ENCODE results near the gene VASN. TPM values are rescaled to one million over a fixed set of nuclear protein-coding genes. Genes with fewer than 3 reads are reported as not detected.

Gene VASN
- total and polyA plus RNA-seq, 9 of the 15 experiments (the other 6 are each of a cell fraction or from before 2014, with no cell fraction given), result 0.01 to 2.5 (median 0.41) TPM; not detected in 1

DNA sequence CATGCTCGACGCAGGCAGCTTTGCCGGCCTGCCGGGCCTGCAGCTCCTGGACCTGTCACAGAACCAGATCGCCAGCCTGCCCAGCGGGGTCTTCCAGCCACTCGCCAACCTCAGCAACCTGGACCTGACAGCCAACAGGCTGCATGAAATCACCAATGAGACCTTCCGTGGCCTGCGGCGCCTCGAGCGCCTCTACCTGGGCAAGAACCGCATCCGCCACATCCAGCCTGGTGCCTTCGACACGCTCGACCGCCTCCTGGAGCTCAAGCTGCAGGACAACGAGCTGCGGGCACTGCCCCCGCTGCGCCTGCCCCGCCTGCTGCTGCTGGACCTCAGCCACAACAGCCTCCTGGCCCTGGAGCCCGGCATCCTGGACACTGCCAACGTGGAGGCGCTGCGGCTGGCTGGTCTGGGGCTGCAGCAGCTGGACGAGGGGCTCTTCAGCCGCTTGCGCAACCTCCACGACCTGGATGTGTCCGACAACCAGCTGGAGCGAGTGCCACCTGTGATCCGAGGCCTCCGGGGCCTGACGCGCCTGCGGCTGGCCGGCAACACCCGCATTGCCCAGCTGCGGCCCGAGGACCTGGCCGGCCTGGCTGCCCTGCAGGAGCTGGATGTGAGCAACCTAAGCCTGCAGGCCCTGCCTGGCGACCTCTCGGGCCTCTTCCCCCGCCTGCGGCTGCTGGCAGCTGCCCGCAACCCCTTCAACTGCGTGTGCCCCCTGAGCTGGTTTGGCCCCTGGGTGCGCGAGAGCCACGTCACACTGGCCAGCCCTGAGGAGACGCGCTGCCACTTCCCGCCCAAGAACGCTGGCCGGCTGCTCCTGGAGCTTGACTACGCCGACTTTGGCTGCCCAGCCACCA, 9.7 kb downstream of the VASN start:
- in situ Hi-C loops (cut with MboI) (no loop called here), intact Hi-C loops (cut with micrococcal nuclease) (no loop called here)
- Histone ChIP-seq H4K20me1 (replicated peaks; ENCODE audit: control insufficient read depth, insufficient read depth, low read length) (no peaks in the 10 kb centered on the region), H3K9me3 (replicated peaks; ENCODE audit: control insufficient read depth, insufficient read depth, low read depth, low read length) (no peaks in the 10 kb centered on the region), H3K79me2 (ENCODE audit: control insufficient read depth, insufficient read depth, low read length) (no peaks in the 10 kb centered on the region), H3K36me3 (ENCODE audit: control insufficient read depth, insufficient read depth, low read length) (peaks cover 44% of the 10 kb centered on the region; the same call in 1 of the 3 replicates), H3K4me2 (ENCODE audit: insufficient read depth, low read length) (no peak overlapping the region), H3K27me3 (ENCODE audit: control insufficient read depth in 2 of 2, insufficient read depth in 2 of 2, low read length in 2 of 2) (no peaks in the 10 kb centered on the region), H2AFZ (ENCODE audit: low read depth, low read length) (no peak overlapping the region), H3K4me3 (no peak overlapping the region), H3K9me1 (ENCODE audit: control insufficient read depth, insufficient read depth, low read length) (no peaks in the 10 kb centered on the region), H3K9ac (ENCODE audit: insufficient read depth in 1 of 2, low read depth in 2 of 2, low read length in 2 of 2) (peak overlapping the region in 1 of 2 experiments; percentile 45; a peak in 1 of 4 replicates), H3K4me1 (replicated peaks in 1 of 2; ENCODE audit: control insufficient read depth in 2 of 2, insufficient read depth in 2 of 2, low read length in 2 of 2) (peaks cover 7 to 53% of the 10 kb centered on the region in 2 experiments; a peak in 4 of 5 replicates), H3K27ac (ENCODE audit: extremely low read depth, low read depth, low read length) (no peak overlapping the region)
- FAIRE-seq (no peak), ATAC-seq (no peak), DNase-seq (ENCODE audit: extremely low read depth in 1 of 4, low spot score in 3 of 4) (peak in 2 of 4 experiments; percentile 15)
- 95% methylated on average over 41 of the region's 59 CpGs for WGBS (ENCODE audit: insufficient coverage, low coverage, missing lambda C conversion rate)
- ChIA-PET POLR2A (interaction anchor here (0.6 to 1.9 kb wide), 7 partner anchors 8 to 503 kb away, joined by 3 to 9 read pairs (median 3); partner anchors contain the start of gene TFAP4), CTCF (ENCODE audit: low intra/inter-chr PET ratio) (no interaction called here)
- no TSS peak for BruUV-seq (replicated peaks)
- TF ChIP-seq NBN (IDR thresholded peaks at IDR 0.05; ENCODE audit: low read depth) (no peak), ZBTB8A (IDR thresholded peaks at IDR 0.05; ENCODE audit: partially characterized antibody) (no peak), FOXK2 (conservative IDR thresholded peaks at IDR 0.05 in 1 of 2, IDR thresholded peaks at IDR 0.05 in 1 of 2; ENCODE audit: low read depth in 2 of 2) (no peak), OTX1 (CRISPR knock-in tag; IDR thresholded peaks at IDR 0.05) (no peak), MTA3 (IDR thresholded peaks at IDR 0.05; ENCODE audit: borderline replicate concordance) (no peak), NR2C2 (CRISPR knock-in tag; IDR thresholded peaks at IDR 0.05) (no peak), NR2C2 (tag; IDR thresholded peaks at IDR 0.05) (no peak), CEBPB (tag; IDR thresholded peaks at IDR 0.05) (peak; percentile 62; the same call in 1 of the 2 replicates), CAMTA2 (CRISPR knock-in tag; conservative IDR thresholded peaks at IDR 0.05) (no peak), ATF1 (CRISPR knock-in tag; IDR thresholded peaks at IDR 0.05) (no peak), ATF1 (tag; IDR thresholded peaks at IDR 0.05) (no peak), POLR2G (IDR thresholded peaks at IDR 0.05; ENCODE audit: low read depth, low read length) (peak; percentile 39; the same call in 1 of the 2 replicates), CEBPG (CRISPR knock-in tag; IDR thresholded peaks at IDR 0.05) (no peak), CEBPG (tag; conservative IDR thresholded peaks at IDR 0.05 in 1 of 2, IDR thresholded peaks at IDR 0.05 in 1 of 2) (0 out of 4 replicates have a peak, but pooled peaks of 1 of the 2 experiments have one; percentile 26), GTF2A2 (tag; IDR thresholded peaks at IDR 0.05) (no peak), XRCC5 (IDR thresholded peaks at IDR 0.05; ENCODE audit: low read depth, low read length) (no peak)
- TF ChIP-seq, protein P1, sequence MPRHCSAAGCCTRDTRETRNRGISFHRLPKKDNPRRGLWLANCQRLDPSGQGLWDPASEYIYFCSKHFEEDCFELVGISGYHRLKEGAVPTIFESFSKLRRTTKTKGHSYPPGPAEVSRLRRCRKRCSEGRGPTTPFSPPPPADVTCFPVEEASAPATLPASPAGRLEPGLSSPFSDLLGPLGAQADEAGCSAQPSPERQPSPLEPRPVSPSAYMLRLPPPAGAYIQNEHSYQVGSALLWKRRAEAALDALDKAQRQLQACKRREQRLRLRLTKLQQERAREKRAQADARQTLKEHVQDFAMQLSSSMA (CRISPR knock-in tag; IDR thresholded peaks at IDR 0.05), result no peak
- TF ChIP-seq, protein P2, sequence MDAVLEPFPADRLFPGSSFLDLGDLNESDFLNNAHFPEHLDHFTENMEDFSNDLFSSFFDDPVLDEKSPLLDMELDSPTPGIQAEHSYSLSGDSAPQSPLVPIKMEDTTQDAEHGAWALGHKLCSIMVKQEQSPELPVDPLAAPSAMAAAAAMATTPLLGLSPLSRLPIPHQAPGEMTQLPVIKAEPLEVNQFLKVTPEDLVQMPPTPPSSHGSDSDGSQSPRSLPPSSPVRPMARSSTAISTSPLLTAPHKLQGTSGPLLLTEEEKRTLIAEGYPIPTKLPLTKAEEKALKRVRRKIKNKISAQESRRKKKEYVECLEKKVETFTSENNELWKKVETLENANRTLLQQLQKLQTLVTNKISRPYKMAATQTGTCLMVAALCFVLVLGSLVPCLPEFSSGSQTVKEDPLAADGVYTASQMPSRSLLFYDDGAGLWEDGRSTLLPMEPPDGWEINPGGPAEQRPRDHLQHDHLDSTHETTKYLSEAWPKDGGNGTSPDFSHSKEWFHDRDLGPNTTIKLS (IDR thresholded peaks at IDR 0.05; ENCODE audit: borderline replicate concordance, low read depth), result no peak
- TF ChIP-seq, protein P3, sequence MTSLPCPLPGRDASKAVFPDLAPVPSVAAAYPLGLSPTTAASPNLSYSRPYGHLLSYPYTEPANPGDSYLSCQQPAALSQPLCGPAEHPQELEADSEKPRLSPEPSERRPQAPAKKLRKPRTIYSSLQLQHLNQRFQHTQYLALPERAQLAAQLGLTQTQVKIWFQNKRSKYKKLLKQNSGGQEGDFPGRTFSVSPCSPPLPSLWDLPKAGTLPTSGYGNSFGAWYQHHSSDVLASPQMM (CRISPR knock-in tag; IDR thresholded peaks at IDR 0.05), result no peak

All from K562 (cell line).